Left renal cortex interstitium (tissue), 4 donors: ENCODE data around the gene PDIK1L. TPM values are rescaled to one million over a fixed set of nuclear protein-coding genes. Genes with fewer than 3 reads are reported as not detected.

Experiments used
- DNase-seq, 4 donors: peaks; one replicate each; pipeline ENCODE4 v3.0.0-alpha.2; 2013; ENCODE audit warnings: low read depth in 4 of 4, low spot score in 2 of 4, missing footprints in 1 of 4
- polyA plus RNA-seq, 4 donors: library from polyadenylated mRNA; unstranded; fragments of 120-200 nt; gene quantifications; one replicate each; pipeline ENCODE4 v1.2.1, GENCODE V29; 2013; ENCODE audit not compliant: insufficient read length in 4 of 4

PDIK1L gene
- polyA plus RNA-seq = 10 to 100 TPM; 17.3 to 20.6 (median 19.5) TPM

GRCh38 chr1:26111530-26112406, at the start of gene PDIK1L:
TSS of gene PDIK1L (plus strand) at chr1:26111824. CDS start at chr1:26114309, 2,485 bp downstream.
- DNase-seq = peak in 3 of 4 donors; percentile 90 to 94 (median 93)

GRCh38 chr1:26064553-26064952, 47.1 kb upstream of the PDIK1L start:
- DNase-seq = no peak

- no peak for DNase-seq
Measured at GRCh38 chr1:26066160-26066559, 45.5 kb upstream of the PDIK1L start.

GRCh38 chr1:26066857-26067256, 44.8 kb upstream of the PDIK1L start:
- DNase-seq = no peak

- DNase-seq = no peak
Measured at GRCh38 chr1:26067432-26067911, 44.2 kb upstream of the PDIK1L start, which contains the start of gene TRIM63. TSS of gene TRIM63 (minus strand) at chr1:26067630. CDS start at chr1:26067494, 136 bp downstream.

- DNase-seq = no peak
Measured at GRCh38 chr1:26069941-26070295, 41.7 kb upstream of the PDIK1L start.

GRCh38 chr1:26070296-26070962, 41.2 kb upstream of the PDIK1L start:
- no peak for DNase-seq

- no peak for DNase-seq
Measured at GRCh38 chr1:26070963-26071342, 40.7 kb upstream of the PDIK1L start.

- DNase-seq = no peak
Measured at GRCh38 chr1:26072305-26072704, 39.3 kb upstream of the PDIK1L start.

- no peak for DNase-seq
Measured at GRCh38 chr1:26075421-26076144, 36.0 kb upstream of the PDIK1L start.

- DNase-seq = no peak
Measured at GRCh38 chr1:26077524-26077923, 34.1 kb upstream of the PDIK1L start.

GRCh38 chr1:26078286-26079177, 33.1 kb upstream of the PDIK1L start:
- no peak for DNase-seq

GRCh38 chr1:26079178-26079563, 32.5 kb upstream of the PDIK1L start:
- no peak for DNase-seq

GRCh38 chr1:26079960-26080814, 31.4 kb upstream of the PDIK1L start:
- DNase-seq = no peak

GRCh38 chr1:26081267-26082019, 30.2 kb upstream of the PDIK1L start:
- no peak for DNase-seq

GRCh38 chr1:26082020-26082350, 29.6 kb upstream of the PDIK1L start:
- no peak for DNase-seq

GRCh38 chr1:26083208-26083607, 28.4 kb upstream of the PDIK1L start:
- no peak for DNase-seq

- DNase-seq = no peak
Measured at GRCh38 chr1:26084091-26084561, 27.5 kb upstream of the PDIK1L start.
